IPS-20b (cell line): ENCODE measurements around the gene AHSA1.
"Not testable (repeated sequence)": the region's sequence is repeated elsewhere in the genome, so short reads cannot be mapped to it uniquely, and the experiment has no call there.

Experiments
- H3K27ac ChIP-seq: one replicate; pipeline ENCODE4 v1.5.1; 2013; ENCODE audit warnings: low read length
- H3K27me3 ChIP-seq: 2 replicates; pipeline ENCODE4 v1.6.1; 2013; ENCODE audit warnings: mild to moderate bottlenecking, low read length, inconsistent platforms; ENCODE audit not compliant: insufficient read depth
- H3K36me3 ChIP-seq: 2 replicates; pipeline ENCODE4 v1.6.1; 2013; ENCODE audit warnings: low read depth, mild to moderate bottlenecking, inconsistent platforms, low read length, moderate library complexity; ENCODE audit not compliant: insufficient read depth
- H3K4me1 ChIP-seq: 2 replicates; pipeline ENCODE4 v1.6.1; 2013; ENCODE audit warnings: mild to moderate bottlenecking, control low read depth, inconsistent platforms, low read length, moderate library complexity; ENCODE audit not compliant: insufficient read depth
- H3K4me3 ChIP-seq: 2 replicates; pipeline ENCODE4 v1.5.1; 2013; ENCODE audit warnings: mild to moderate bottlenecking, low read length, inconsistent platforms
- H3K9ac ChIP-seq: 2 replicates; pipeline ENCODE4 v1.6.1; 2013; ENCODE audit warnings: low read depth, mild to moderate bottlenecking, inconsistent platforms, low read length, moderate library complexity
- H3K9me3 ChIP-seq: 2 replicates; pipeline ENCODE4 v1.6.1; 2013; ENCODE audit warnings: mild to moderate bottlenecking, low read depth, low read length, inconsistent platforms; ENCODE audit not compliant: insufficient read depth

The AHSA1 gene

GRCh38 chr14:77457522-77458248, at the start of gene AHSA1, which contains the start of gene VIPAS39:
Gene AHSA1, plus strand, starts transcription at chr14:77458093. Its CDS starts 97 bp downstream, at chr14:77458190.
Gene VIPAS39, minus strand, starts transcription at chr14:77457601. Its CDS starts 3,499 bp downstream, at chr14:77454102.
- peak within 1 kb of the TSS; percentile 92 for H3K27ac ChIP-seq
- H3K4me1 ChIP-seq = peaks cover 9% of the 10 kb centered on the region; the same call in 1 of the 2 replicates
- no peaks in the 10 kb centered on the region for H3K27me3 ChIP-seq
- H3K36me3 ChIP-seq = peaks cover 34% of the 10 kb centered on the region
- peak within 1 kb of the TSS; percentile 93 for H3K4me3 ChIP-seq
- H3K9ac ChIP-seq = peak within 1 kb of the TSS; percentile 97
- H3K9me3 ChIP-seq = no peaks in the 10 kb centered on the region

- Histone ChIP-seq H3K4me1 (no peaks in the 10 kb centered on the region), H3K27ac (no peak overlapping the region), H3K36me3 (no peaks in the 10 kb centered on the region), H3K9me3 (no peaks in the 10 kb centered on the region), H3K9ac (no peak overlapping the region), H3K27me3 (no peaks in the 10 kb centered on the region), H3K4me3 (no peak overlapping the region)
These were observed 48.8 kb upstream of the AHSA1 start for GRCh38 chr14:77409131-77409533.

GRCh38 chr14:77415403-77416030, 42.4 kb upstream of the AHSA1 start:
- not testable (repeated sequence) for H3K27me3 ChIP-seq, H3K27ac ChIP-seq, H3K4me1 ChIP-seq, H3K9ac ChIP-seq, H3K36me3 ChIP-seq, H3K4me3 ChIP-seq
- H3K9me3 ChIP-seq = peaks cover 13% of the 10 kb centered on the region

DNA sequence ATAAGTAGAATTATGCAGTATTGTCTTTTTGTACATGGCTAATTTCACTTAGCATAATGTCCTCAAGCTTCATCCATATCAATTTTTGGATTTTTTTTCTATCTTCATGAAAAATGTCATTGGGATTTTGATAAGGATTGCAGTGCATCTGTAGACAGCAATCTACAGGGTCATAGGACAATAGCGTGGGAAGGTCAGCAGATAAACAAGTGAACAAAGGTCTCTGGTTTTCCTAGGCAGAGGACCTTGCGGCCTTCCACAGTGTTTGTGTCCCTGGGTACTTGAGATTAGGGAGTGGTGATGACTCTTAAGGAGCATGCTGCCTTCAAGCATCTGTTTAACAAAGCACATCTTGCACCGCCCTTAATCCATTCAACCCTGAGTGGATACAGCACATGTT, 41.8 kb upstream of the AHSA1 start:
- H3K4me1 ChIP-seq, H3K27ac ChIP-seq, H3K36me3 ChIP-seq, H3K9ac ChIP-seq, H3K27me3 ChIP-seq, H3K4me3 ChIP-seq: not testable (repeated sequence)
- peaks cover 13% of the 10 kb centered on the region for H3K9me3 ChIP-seq

DNA sequence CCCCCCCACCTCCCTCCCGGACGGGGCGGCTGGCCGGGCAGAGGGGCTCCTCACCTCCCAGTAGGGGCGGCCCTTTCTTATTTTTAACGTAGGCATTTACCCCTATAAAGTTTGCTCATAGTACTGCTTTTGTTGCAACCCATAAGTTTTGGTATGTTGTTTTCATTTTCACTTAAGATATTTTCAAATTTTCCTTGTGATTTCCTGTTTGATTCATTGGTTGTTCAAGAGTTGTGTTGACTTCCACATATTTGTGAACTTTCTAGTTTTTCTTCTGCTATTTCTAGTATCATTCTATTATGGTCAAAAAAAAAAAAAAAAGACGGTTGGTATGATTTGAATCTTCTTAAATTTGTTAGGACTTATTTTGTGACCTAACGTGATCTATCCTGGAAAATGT, 41.1 kb upstream of the AHSA1 start:
- H3K27me3 ChIP-seq = no peaks in the 10 kb centered on the region

GRCh38 chr14:77421201-77421600, 36.7 kb upstream of the AHSA1 start:
- no peak overlapping the region for H3K9ac ChIP-seq
- H3K27me3 ChIP-seq = no peaks in the 10 kb centered on the region
- H3K9me3 ChIP-seq = peaks cover 13% of the 10 kb centered on the region
- H3K36me3 ChIP-seq = peaks cover 31% of the 10 kb centered on the region
- no peak overlapping the region for H3K4me3 ChIP-seq
- H3K4me1 ChIP-seq = peaks cover 7% of the 10 kb centered on the region; the same call in 1 of the 2 replicates
- no peak overlapping the region for H3K27ac ChIP-seq

More for the DNA sequence above, 41.1 kb upstream of the AHSA1 start:
- no peak overlapping the region for H3K27ac ChIP-seq
- H3K4me3 ChIP-seq = no peak overlapping the region
- no peaks in the 10 kb centered on the region for H3K4me1 ChIP-seq
- H3K36me3 ChIP-seq = no peaks in the 10 kb centered on the region
- H3K9me3 ChIP-seq = peaks cover 13% of the 10 kb centered on the region
- H3K9ac ChIP-seq = no peak overlapping the region

DNA sequence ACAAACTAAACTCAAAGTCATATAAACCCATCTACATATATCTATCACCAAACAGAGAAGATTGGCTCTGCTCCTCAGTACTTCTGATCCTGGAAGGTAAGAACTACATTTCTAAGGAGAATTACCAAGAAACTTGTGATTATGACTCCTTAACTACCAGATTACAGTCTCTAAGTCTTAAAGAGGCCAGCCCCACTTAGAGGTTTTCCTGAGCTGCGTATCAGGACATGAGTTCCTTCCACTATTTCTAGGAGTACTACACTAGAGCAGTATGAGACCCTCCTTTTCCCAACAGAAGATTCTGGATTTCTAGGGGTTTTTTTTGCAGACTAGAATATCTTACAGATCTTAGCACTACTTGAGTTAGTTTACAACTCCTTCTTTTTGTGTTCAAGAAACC, 34.5 kb upstream of the AHSA1 start, which contains the start of gene NOXRED1:
TSS of gene NOXRED1 (minus strand) at position 101 of the 400 bp plus-strand sequence. CDS start 634 bp downstream, outside the sequence.
- H3K9me3 ChIP-seq = peaks cover 13% of the 10 kb centered on the region
- H3K36me3 ChIP-seq = peaks cover 53% of the 10 kb centered on the region
- H3K27me3 ChIP-seq = no peaks in the 10 kb centered on the region
- peaks cover 7% of the 10 kb centered on the region; the same call in 1 of the 2 replicates for H3K4me1 ChIP-seq
- no peak within 1 kb of the TSS for H3K4me3 ChIP-seq
- H3K27ac ChIP-seq = no peak within 1 kb of the TSS
- H3K9ac ChIP-seq = no peak within 1 kb of the TSS

- Histone ChIP-seq H3K9ac (no peak overlapping the region), H3K4me3 (peak overlapping the region; percentile 23), H3K27me3 (no peaks in the 10 kb centered on the region), H3K9me3 (peaks cover 2% of the 10 kb centered on the region; the same call in 1 of the 2 replicates), H3K36me3 (peaks cover 68% of the 10 kb centered on the region), H3K4me1 (peaks cover 7% of the 10 kb centered on the region; the same call in 1 of the 2 replicates), H3K27ac (no peak overlapping the region)
These were observed 33.0 kb upstream of the AHSA1 start for GRCh38 chr14:77424862-77425261.

DNA sequence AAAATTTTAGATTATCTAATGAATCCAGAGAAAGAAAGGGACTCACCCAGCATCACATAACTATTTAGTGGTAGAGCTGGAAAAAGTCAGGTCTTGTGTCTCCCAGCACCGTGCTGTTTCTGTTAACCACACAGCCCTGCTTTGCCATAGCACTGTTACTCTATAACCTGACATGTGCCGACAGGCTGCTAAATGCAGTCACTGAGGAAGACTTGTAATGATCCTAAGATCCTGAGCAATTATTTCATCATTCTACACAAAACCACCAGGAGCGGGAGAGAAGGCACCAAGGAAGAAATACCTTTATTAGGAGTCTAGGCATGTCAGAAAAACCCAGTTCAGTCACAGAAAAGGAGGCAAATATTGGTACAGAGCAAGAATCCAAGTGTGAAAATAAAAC, 31.5 kb upstream of the AHSA1 start:
- H3K27me3 ChIP-seq = no peaks in the 10 kb centered on the region
- H3K27ac ChIP-seq = no peak overlapping the region
- H3K4me3 ChIP-seq = no peak overlapping the region
- H3K36me3 ChIP-seq = peaks cover 77% of the 10 kb centered on the region
- H3K9me3 ChIP-seq = no peaks in the 10 kb centered on the region
- peaks cover 7% of the 10 kb centered on the region; the same call in 1 of the 2 replicates for H3K4me1 ChIP-seq
- H3K9ac ChIP-seq = no peak overlapping the region

DNA sequence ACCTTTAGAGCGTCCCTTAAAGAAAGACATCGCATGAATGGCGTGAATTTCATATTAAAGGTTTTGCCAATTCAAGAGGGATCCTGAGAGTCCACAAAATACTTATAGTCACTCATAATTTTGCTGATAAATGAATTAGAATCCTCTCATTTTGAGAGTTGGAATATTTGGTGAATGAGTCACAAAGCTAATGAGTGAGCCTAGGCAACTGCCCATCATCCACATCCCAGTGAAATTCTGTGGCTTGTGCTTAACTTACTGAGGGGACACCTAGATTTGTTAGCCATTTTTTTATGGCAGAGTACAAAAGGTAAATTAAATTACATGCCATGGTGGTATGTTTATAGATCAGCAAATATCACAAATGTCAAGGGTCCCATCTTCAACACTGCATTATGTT, 21.9 kb upstream of the AHSA1 start:
- H3K27ac ChIP-seq = no peak overlapping the region
- H3K9me3 ChIP-seq = no peaks in the 10 kb centered on the region
- no peak overlapping the region for H3K4me3 ChIP-seq
- H3K27me3 ChIP-seq = no peaks in the 10 kb centered on the region
- no peaks in the 10 kb centered on the region for H3K4me1 ChIP-seq
- peaks cover 58% of the 10 kb centered on the region for H3K36me3 ChIP-seq
- no peak overlapping the region for H3K9ac ChIP-seq

DNA sequence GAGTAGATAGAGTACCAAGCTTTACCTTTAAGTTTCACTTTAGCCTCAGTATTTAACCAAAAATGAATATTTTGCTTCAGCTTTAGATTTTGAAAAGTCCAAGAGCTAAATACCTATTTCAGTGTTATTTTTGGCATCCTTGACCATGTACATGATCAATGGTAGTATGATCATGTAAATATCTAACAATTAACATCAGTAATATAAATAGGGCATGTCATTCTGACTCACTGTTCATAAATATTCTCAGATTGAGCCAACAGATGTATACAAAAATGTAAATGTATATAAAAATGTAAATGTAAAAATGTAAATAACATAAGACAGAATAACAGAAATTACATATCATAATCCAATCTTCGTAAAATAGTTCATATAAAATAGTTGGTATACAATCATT, 19.3 kb upstream of the AHSA1 start:
- Histone ChIP-seq H3K4me3 (no peak overlapping the region), H3K27ac (no peak overlapping the region), H3K36me3 (peaks cover 69% of the 10 kb centered on the region), H3K9ac (no peak overlapping the region), H3K4me1 (no peaks in the 10 kb centered on the region), H3K9me3 (no peaks in the 10 kb centered on the region), H3K27me3 (no peaks in the 10 kb centered on the region)

DNA sequence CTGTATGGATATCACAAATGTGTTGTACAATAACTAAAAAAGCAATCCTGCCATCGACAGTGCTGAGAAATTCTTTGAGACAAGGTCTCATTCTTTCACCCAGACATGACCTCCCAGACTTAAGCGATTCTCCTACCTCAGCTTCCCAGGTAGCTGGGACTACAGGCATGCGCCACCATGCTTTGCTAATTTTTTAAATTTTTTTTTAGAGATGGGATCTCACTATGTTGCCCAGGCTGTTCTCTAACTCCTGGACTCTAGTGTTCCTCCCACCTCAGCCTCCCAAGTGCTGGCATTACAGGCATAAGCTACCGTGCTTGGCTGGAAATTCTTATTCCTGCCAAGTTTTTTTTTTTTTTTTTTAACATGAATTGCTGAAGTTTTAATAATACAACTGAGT, 18.0 kb upstream of the AHSA1 start:
- Histone ChIP-seq H3K27ac (no peak overlapping the region), H3K9me3 (no peaks in the 10 kb centered on the region), H3K4me1 (no peaks in the 10 kb centered on the region), H3K9ac (no peak overlapping the region), H3K4me3 (no peak overlapping the region), H3K27me3 (no peaks in the 10 kb centered on the region), H3K36me3 (peaks cover 65% of the 10 kb centered on the region)
